ENCODE measurements around the gene SAA1. TPM values are rescaled to one million over a fixed set of nuclear protein-coding genes. Genes with fewer than 3 reads are reported as not detected.

Gene SAA1
- total RNA-seq = 2.1 TPM in 1 of 2 replicates, not detected in the other

GRCh38 chr11:18265949-18266348 is at the start of gene SAA1:
TSS of gene SAA1 (plus strand) at chr11:18266264. CDS start at chr11:18266888, 624 bp downstream.

GRCh38 chr11:18236664-18237356 is 29.3 kb upstream of the SAA1 start, which contains the start of gene SAA4:
TSS of gene SAA4 (minus strand) at chr11:18236802. CDS start at chr11:18235926, 876 bp downstream.

GRCh38 chr11:18248561-18248960 is 17.5 kb upstream of the SAA1 start, which contains the start of gene SAA2:
TSS of gene SAA2 (minus strand) at chr11:18248668. CDS start at chr11:18248011, 657 bp downstream.

Other genes with a start within 250 kb of the SAA1 start
- under 0.01 TPM in 2 replicates for gene TPH1, start 220.0 kb upstream of the SAA1 start, total RNA-seq
- 15.1 and 21.2 TPM in 2 replicates for gene SAAL1, start 160.2 kb upstream of the SAA1 start, total RNA-seq
- gene MRGPRX3, start 133.7 kb upstream of the SAA1 start, total RNA-seq = not detected in 2 replicates
- not detected in 2 replicates for gene MRGPRX4, start 93.4 kb upstream of the SAA1 start, total RNA-seq
- gene SAA4, start 29.5 kb upstream of the SAA1 start, total RNA-seq = not detected in 2 replicates
- 1.3 TPM in 1 of 2 replicates, not detected in the other for gene SAA2, start 17.6 kb upstream of the SAA1 start, total RNA-seq
- gene HPS5, start 55.9 kb downstream of the SAA1 start, total RNA-seq = 8.9 and 16.4 TPM in 2 replicates
- 29.1 and 42.7 TPM in 2 replicates for gene GTF2H1, start 56.3 kb downstream of the SAA1 start, total RNA-seq
- gene LDHA, start 128.3 kb downstream of the SAA1 start, total RNA-seq = 944 and 955 TPM in 2 replicates
- 0.40 TPM in 1 of 2 replicates, not detected in the other for gene LDHC, start 146.1 kb downstream of the SAA1 start, total RNA-seq
- not detected in 2 replicates for gene LDHAL6A, start 189.6 kb downstream of the SAA1 start, total RNA-seq

Data from epithelial cell of alveolus of lung (primary cell).